T-helper 17 cell (primary cell): Measurements from ENCODE around the gene COX7A1. TPM values are rescaled to one million over a fixed set of nuclear protein-coding genes. Genes with fewer than 3 reads are reported as not detected.
"Not testable (repeated sequence)": the region's sequence is repeated elsewhere in the genome, so short reads cannot be mapped to it uniquely, and the experiment has no call there.

Experiments
- ATAC-seq: fragments of 150-1000 bp; cut with Tn5 transposase; 2 replicates; pipeline ENCODE4 v1.10.0; 2021; ENCODE audit warnings: mild to moderate bottlenecking, moderate library complexity
- DNase-seq, 3 donors: peaks; one replicate each; pipeline versions ENCODE4 v3.0.0 to v3.0.0-alpha.2; 2020 to 2021
- H3K9me3 ChIP-seq: one replicate; pipeline ENCODE4 v1.7.0; 2013; ENCODE audit warnings: low read length, mild to moderate bottlenecking; ENCODE audit not compliant: control insufficient read depth, poor library complexity, severe bottlenecking
- H3K27ac Mint-ChIP-seq: one replicate; pipeline ENCODE4 v1.8.0; 2022; ENCODE audit warnings: mild to moderate bottlenecking, moderate library complexity, mixed read lengths
- H3K27me3 Mint-ChIP-seq: one replicate; pipeline ENCODE4 v1.8.0; 2022; ENCODE audit warnings: mixed read lengths
- H3K36me3 Mint-ChIP-seq: one replicate; pipeline ENCODE4 v1.8.0; 2022; ENCODE audit warnings: low read depth, mixed read lengths
- H3K4me1 Mint-ChIP-seq: one replicate; pipeline ENCODE4 v1.8.0; 2022; ENCODE audit warnings: mild to moderate bottlenecking, mixed read lengths
- H3K4me3 Mint-ChIP-seq: one replicate; pipeline ENCODE4 v1.8.0; 2022; ENCODE audit warnings: mild to moderate bottlenecking, moderate library complexity, mixed read lengths
- total RNA-seq, 4 donors: library from RNA in 2 of 4; stranded (reverse) in 2 of 4; gene quantifications; one replicate each; pipeline ENCODE4 v1.2.3 and lab custom pipeline; 2022 to 2026

Gene COX7A1
- total RNA-seq (not detected), total RNA-seq (lab: John Stamatoyannopoulos, UW) (0 reads per million in 2 donors)

- H3K36me3 Mint-ChIP-seq: peaks cover 10% of the 10 kb centered on the region
- no peak within 1 kb of the TSS for H3K4me3 Mint-ChIP-seq
- no peak within 1 kb of the TSS for H3K27ac Mint-ChIP-seq
- H3K4me1 Mint-ChIP-seq: peaks cover 17% of the 10 kb centered on the region
- H3K27me3 Mint-ChIP-seq: no peaks in the 10 kb centered on the region
- DNase-seq: no peak
- H3K9me3 ChIP-seq: no peaks in the 10 kb centered on the region
- ATAC-seq: no peak
Observed at GRCh38 chr19:36152352-36153091, at the start of gene COX7A1. TSS of gene COX7A1 (minus strand) at chr19:36152447. CDS start at chr19:36152407, 40 bp downstream.

GRCh38 chr19:36201684-36202083, 49.4 kb upstream of the COX7A1 start:
- ATAC-seq (no peak), DNase-seq (no peak)
- Mint-ChIP-seq H3K27ac (no peak overlapping the region), H3K27me3 (no peaks in the 10 kb centered on the region), H3K36me3 (peaks cover 7% of the 10 kb centered on the region), H3K4me1 (peaks cover 5% of the 10 kb centered on the region), H3K4me3 (no peak overlapping the region)
- H3K9me3 ChIP-seq: no peaks in the 10 kb centered on the region

- ATAC-seq (no peak), DNase-seq (no peak)
- Mint-ChIP-seq H3K27ac (no peak overlapping the region), H3K27me3 (no peaks in the 10 kb centered on the region), H3K36me3 (peaks cover 3% of the 10 kb centered on the region), H3K4me1 (peaks cover 4% of the 10 kb centered on the region), H3K4me3 (no peak overlapping the region)
- no peaks in the 10 kb centered on the region for H3K9me3 ChIP-seq
Observed at GRCh38 chr19:36198119-36198518, 45.9 kb upstream of the COX7A1 start.

- no peaks in the 10 kb centered on the region for H3K9me3 ChIP-seq
- DNase-seq (no peak), ATAC-seq (no peak)
- Mint-ChIP-seq H3K27me3 (no peaks in the 10 kb centered on the region), H3K36me3 (peaks cover 5% of the 10 kb centered on the region), H3K27ac (no peak overlapping the region), H3K4me3 (no peak overlapping the region), H3K4me1 (peaks cover 4% of the 10 kb centered on the region)
Observed at GRCh38 chr19:36196249-36196648, 44.0 kb upstream of the COX7A1 start.

- not testable (repeated sequence) for DNase-seq, H3K4me3 Mint-ChIP-seq, H3K36me3 Mint-ChIP-seq, H3K9me3 ChIP-seq, H3K27me3 Mint-ChIP-seq, H3K27ac Mint-ChIP-seq, ATAC-seq, H3K4me1 Mint-ChIP-seq
Observed at GRCh38 chr19:36186722-36187121, 34.5 kb upstream of the COX7A1 start.

GRCh38 chr19:36183245-36183628, 31.0 kb upstream of the COX7A1 start:
- H3K9me3 ChIP-seq: no peaks in the 10 kb centered on the region
- no peak overlapping the region for H3K27ac Mint-ChIP-seq
- H3K4me1 Mint-ChIP-seq: no peaks in the 10 kb centered on the region
- DNase-seq (no peak), ATAC-seq (no peak)
- no peak overlapping the region for H3K4me3 Mint-ChIP-seq
- H3K27me3 Mint-ChIP-seq: no peaks in the 10 kb centered on the region
- no peaks in the 10 kb centered on the region for H3K36me3 Mint-ChIP-seq

- DNase-seq (no peak), ATAC-seq (no peak)
- no peaks in the 10 kb centered on the region for H3K9me3 ChIP-seq
- Mint-ChIP-seq H3K27me3 (no peaks in the 10 kb centered on the region), H3K27ac (no peak overlapping the region), H3K4me1 (no peaks in the 10 kb centered on the region), H3K36me3 (no peaks in the 10 kb centered on the region), H3K4me3 (no peak overlapping the region)
Observed at GRCh38 chr19:36182612-36183244, 30.5 kb upstream of the COX7A1 start.

GRCh38 chr19:36179077-36179476, 26.8 kb upstream of the COX7A1 start:
- not testable (repeated sequence) for ATAC-seq, DNase-seq, H3K36me3 Mint-ChIP-seq, H3K4me1 Mint-ChIP-seq, H3K4me3 Mint-ChIP-seq, H3K9me3 ChIP-seq, H3K27me3 Mint-ChIP-seq
- H3K27ac Mint-ChIP-seq: peak overlapping the region; percentile 51

- not testable (repeated sequence) for H3K4me1 Mint-ChIP-seq, H3K36me3 Mint-ChIP-seq, H3K27me3 Mint-ChIP-seq, DNase-seq, H3K9me3 ChIP-seq, H3K27ac Mint-ChIP-seq, ATAC-seq, H3K4me3 Mint-ChIP-seq
Observed at GRCh38 chr19:36173846-36174245, 21.6 kb upstream of the COX7A1 start.

- Mint-ChIP-seq H3K27ac (no peak overlapping the region), H3K27me3 (no peaks in the 10 kb centered on the region), H3K36me3 (no peaks in the 10 kb centered on the region), H3K4me1 (peaks cover 2% of the 10 kb centered on the region), H3K4me3 (no peak overlapping the region)
- no peaks in the 10 kb centered on the region for H3K9me3 ChIP-seq
- DNase-seq (no peak), ATAC-seq (no peak)
Observed at GRCh38 chr19:36172852-36173251, 20.6 kb upstream of the COX7A1 start.

GRCh38 chr19:36169084-36169760, 17.0 kb upstream of the COX7A1 start:
- Mint-ChIP-seq H3K27me3 (no peaks in the 10 kb centered on the region), H3K36me3 (no peaks in the 10 kb centered on the region), H3K27ac (no peak overlapping the region), H3K4me1 (peaks cover 2% of the 10 kb centered on the region), H3K4me3 (no peak overlapping the region)
- no peak for DNase-seq
- no peaks in the 10 kb centered on the region for H3K9me3 ChIP-seq
- ATAC-seq: no peak

- DNase-seq: no peak
- Mint-ChIP-seq H3K27ac (no peak overlapping the region), H3K4me1 (peaks cover 6% of the 10 kb centered on the region), H3K36me3 (peaks cover 4% of the 10 kb centered on the region), H3K27me3 (no peaks in the 10 kb centered on the region), H3K4me3 (no peak overlapping the region)
- no peak for ATAC-seq
- no peaks in the 10 kb centered on the region for H3K9me3 ChIP-seq
Observed at GRCh38 chr19:36163813-36164212, 11.6 kb upstream of the COX7A1 start.

GRCh38 chr19:36160821-36161596, 8.8 kb upstream of the COX7A1 start:
- H3K9me3 ChIP-seq: no peaks in the 10 kb centered on the region
- no peak for ATAC-seq
- peaks cover 16% of the 10 kb centered on the region for H3K4me1 Mint-ChIP-seq
- no peak for DNase-seq
- H3K27ac Mint-ChIP-seq: no peak overlapping the region
- no peaks in the 10 kb centered on the region for H3K27me3 Mint-ChIP-seq
- no peak overlapping the region for H3K4me3 Mint-ChIP-seq
- H3K36me3 Mint-ChIP-seq: peaks cover 6% of the 10 kb centered on the region
